Measurements from ENCODE around the gene H19. TPM values are rescaled to one million over a fixed set of nuclear protein-coding genes. Genes with fewer than 3 reads are reported as not detected.

Gene H19
- total RNA-seq, 1 donor from 2014 or later, result 0.52 TPM

- Mint-ChIP-seq H3K36me3 (ENCODE audit: low read depth, unreplicated experiment) (no peaks in the 10 kb centered on the region), H3K4me1 (ENCODE audit: low read depth, unreplicated experiment) (no peaks in the 10 kb centered on the region), H3K27me3 (ENCODE audit: low read depth, unreplicated experiment) (no peaks in the 10 kb centered on the region), H3K9me3 (ENCODE audit: unreplicated experiment) (no peaks in the 10 kb centered on the region), H3K4me3 (ENCODE audit: unreplicated experiment) (no peak overlapping the region), H3K27ac (ENCODE audit: unreplicated experiment) (no peak overlapping the region)
- H3K9me3 ChIP-seq (ENCODE audit: insufficient read depth, low read depth, low read length), result no peaks in the 10 kb centered on the region
- no peaks in the 10 kb centered on the region for H3K36me3 ChIP-seq (ENCODE audit: insufficient read depth, low read length)
- H3K9ac ChIP-seq (ENCODE audit: low read length), result no peak overlapping the region
- no peaks in the 10 kb centered on the region for H3K27me3 ChIP-seq (ENCODE audit: insufficient read depth, low read length)
- no peak overlapping the region for H2AFZ ChIP-seq (ENCODE audit: low read depth, low read length)
- no peak overlapping the region for H3K27ac ChIP-seq (ENCODE audit: low read depth, low read length)
- H4K20me1 ChIP-seq (ENCODE audit: insufficient read depth, low read length), result no peaks in the 10 kb centered on the region
- H3K4me1 ChIP-seq (ENCODE audit: insufficient read depth, low read length), result no peaks in the 10 kb centered on the region
- no peak for TF ChIP-seq EZH2 (IDR thresholded peaks at IDR 0.05; ENCODE audit: insufficient read depth, low read length)
- TF ChIP-seq CTCF (IDR thresholded peaks at IDR 0.05; ENCODE audit: insufficient read depth, low read depth, low read length), result no peak
- H3K4me3 ChIP-seq (ENCODE audit: insufficient read depth, low read depth, low read length), result no peak overlapping the region
- FAIRE-seq, result no peak
- H3K4me2 ChIP-seq (ENCODE audit: low read length), result no peak overlapping the region
- no peaks in the 10 kb centered on the region for H3K79me2 ChIP-seq (ENCODE audit: insufficient read depth, low read length)
- no peak for DNase-seq (ENCODE audit: low read depth)
Measured at GRCh38 chr11:2031058-2031457, 33.4 kb upstream of the H19 start.

DNA sequence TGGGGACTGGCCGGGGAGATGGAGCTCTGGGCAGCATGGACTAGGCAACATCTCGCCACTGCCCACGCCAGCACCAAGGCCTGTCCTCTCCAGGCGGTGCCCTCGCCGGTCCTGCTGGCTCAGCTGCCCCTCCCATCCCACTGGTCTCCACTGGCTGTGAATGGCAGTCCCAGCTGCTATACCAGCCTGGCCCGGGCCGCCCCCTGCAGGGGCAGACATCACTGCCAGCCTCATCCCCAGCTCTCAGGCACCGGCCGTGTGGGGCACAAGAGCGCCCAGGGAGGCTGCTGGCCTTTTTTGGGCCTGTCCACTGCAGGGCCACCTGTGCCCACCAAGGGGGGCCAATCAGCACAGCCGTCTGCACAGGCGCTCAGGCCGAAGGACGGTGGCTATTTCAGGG is 30.1 kb upstream of the H19 start:
- no peak overlapping the region for H3K4me3 ChIP-seq (ENCODE audit: insufficient read depth, low read depth, low read length)
- no peak overlapping the region for H3K27ac ChIP-seq (ENCODE audit: low read depth, low read length)
- no peak overlapping the region for H3K9ac ChIP-seq (ENCODE audit: low read length)
- Mint-ChIP-seq H3K27me3 (ENCODE audit: low read depth, unreplicated experiment) (no peaks in the 10 kb centered on the region), H3K9me3 (ENCODE audit: unreplicated experiment) (no peaks in the 10 kb centered on the region), H3K4me1 (ENCODE audit: low read depth, unreplicated experiment) (no peaks in the 10 kb centered on the region), H3K27ac (ENCODE audit: unreplicated experiment) (no peak overlapping the region), H3K36me3 (ENCODE audit: low read depth, unreplicated experiment) (no peaks in the 10 kb centered on the region), H3K4me3 (ENCODE audit: unreplicated experiment) (no peak overlapping the region)
- no peaks in the 10 kb centered on the region for H3K9me3 ChIP-seq (ENCODE audit: insufficient read depth, low read depth, low read length)
- H3K36me3 ChIP-seq (ENCODE audit: insufficient read depth, low read length), result no peaks in the 10 kb centered on the region
- no peak for FAIRE-seq
- H3K27me3 ChIP-seq (ENCODE audit: insufficient read depth, low read length), result no peaks in the 10 kb centered on the region
- H2AFZ ChIP-seq (ENCODE audit: low read depth, low read length), result no peak overlapping the region
- H4K20me1 ChIP-seq (ENCODE audit: insufficient read depth, low read length), result no peaks in the 10 kb centered on the region
- no peaks in the 10 kb centered on the region for H3K79me2 ChIP-seq (ENCODE audit: insufficient read depth, low read length)
- TF ChIP-seq EZH2 (IDR thresholded peaks at IDR 0.05; ENCODE audit: insufficient read depth, low read length) (no peak), CTCF (IDR thresholded peaks at IDR 0.05; ENCODE audit: insufficient read depth, low read depth, low read length) (no peak)
- DNase-seq (ENCODE audit: low read depth), result no peak
- H3K4me1 ChIP-seq (ENCODE audit: insufficient read depth, low read length), result no peaks in the 10 kb centered on the region
- H3K4me2 ChIP-seq (ENCODE audit: low read length), result no peak overlapping the region

- Mint-ChIP-seq H3K36me3 (ENCODE audit: low read depth, unreplicated experiment) (no peaks in the 10 kb centered on the region), H3K4me1 (ENCODE audit: low read depth, unreplicated experiment) (no peaks in the 10 kb centered on the region), H3K27me3 (ENCODE audit: low read depth, unreplicated experiment) (peaks cover 1% of the 10 kb centered on the region), H3K9me3 (ENCODE audit: unreplicated experiment) (no peaks in the 10 kb centered on the region), H3K27ac (ENCODE audit: unreplicated experiment) (no peak overlapping the region), H3K4me3 (ENCODE audit: unreplicated experiment) (no peak overlapping the region)
- Histone ChIP-seq H3K4me1 (ENCODE audit: insufficient read depth, low read length) (no peaks in the 10 kb centered on the region), H3K36me3 (ENCODE audit: insufficient read depth, low read length) (no peaks in the 10 kb centered on the region), H3K27me3 (ENCODE audit: insufficient read depth, low read length) (no peaks in the 10 kb centered on the region), H3K9me3 (ENCODE audit: insufficient read depth, low read depth, low read length) (no peaks in the 10 kb centered on the region), H3K27ac (ENCODE audit: low read depth, low read length) (no peak overlapping the region), H3K79me2 (ENCODE audit: insufficient read depth, low read length) (no peaks in the 10 kb centered on the region), H3K4me3 (ENCODE audit: insufficient read depth, low read depth, low read length) (no peak overlapping the region), H3K4me2 (ENCODE audit: low read length) (no peak overlapping the region), H2AFZ (ENCODE audit: low read depth, low read length) (no peak overlapping the region), H3K9ac (ENCODE audit: low read length) (no peak overlapping the region), H4K20me1 (ENCODE audit: insufficient read depth, low read length) (no peaks in the 10 kb centered on the region)
- TF ChIP-seq EZH2 (IDR thresholded peaks at IDR 0.05; ENCODE audit: insufficient read depth, low read length) (no peak), CTCF (IDR thresholded peaks at IDR 0.05; ENCODE audit: insufficient read depth, low read depth, low read length) (no peak)
- FAIRE-seq (no peak), DNase-seq (ENCODE audit: low read depth) (no peak)
Measured at GRCh38 chr11:2015025-2015424, 17.4 kb upstream of the H19 start.
